MM.1S (cell line): ENCODE measurements around the gene CCDC169.

Source experiments
- EZH2 ChIP-seq: fragments of 300-600 bp; sonication (generic); optimal IDR thresholded peaks from 2 replicates; pipeline ENCODE3; 2017; ENCODE audit warnings: low read depth, mild to moderate bottlenecking, antibody characterized with exemption, low read length, mixed read lengths
- TF ChIP-seq, protein P1 (sequence below): fragments of 300-600 bp; sonication (generic); IDR thresholded peaks from 2 replicates; pipeline ENCODE4 v1.5.1; 2016; ENCODE audit warnings: antibody characterized with exemption, low read length, mixed read lengths

DNA sequence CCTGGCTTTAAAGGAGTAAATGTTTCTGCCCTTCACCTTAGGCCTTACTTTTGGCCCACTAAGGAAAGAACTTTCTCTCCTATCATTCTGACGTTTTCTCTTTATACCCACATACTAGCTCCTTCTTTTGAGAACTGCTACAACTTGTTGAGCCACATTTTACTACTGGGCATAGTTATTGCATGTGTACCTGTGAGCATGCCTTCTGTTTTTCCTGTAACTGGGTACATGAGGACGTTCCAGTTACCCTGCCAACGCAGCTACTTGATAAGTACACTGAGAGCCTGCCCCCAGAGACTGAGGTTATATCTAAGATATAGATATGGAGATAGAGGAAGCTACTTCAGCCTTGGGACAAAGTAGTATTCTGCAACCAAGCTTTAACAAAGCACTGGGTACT is 3.5 kb downstream of the CCDC169 start:
- TF ChIP-seq, protein P1, sequence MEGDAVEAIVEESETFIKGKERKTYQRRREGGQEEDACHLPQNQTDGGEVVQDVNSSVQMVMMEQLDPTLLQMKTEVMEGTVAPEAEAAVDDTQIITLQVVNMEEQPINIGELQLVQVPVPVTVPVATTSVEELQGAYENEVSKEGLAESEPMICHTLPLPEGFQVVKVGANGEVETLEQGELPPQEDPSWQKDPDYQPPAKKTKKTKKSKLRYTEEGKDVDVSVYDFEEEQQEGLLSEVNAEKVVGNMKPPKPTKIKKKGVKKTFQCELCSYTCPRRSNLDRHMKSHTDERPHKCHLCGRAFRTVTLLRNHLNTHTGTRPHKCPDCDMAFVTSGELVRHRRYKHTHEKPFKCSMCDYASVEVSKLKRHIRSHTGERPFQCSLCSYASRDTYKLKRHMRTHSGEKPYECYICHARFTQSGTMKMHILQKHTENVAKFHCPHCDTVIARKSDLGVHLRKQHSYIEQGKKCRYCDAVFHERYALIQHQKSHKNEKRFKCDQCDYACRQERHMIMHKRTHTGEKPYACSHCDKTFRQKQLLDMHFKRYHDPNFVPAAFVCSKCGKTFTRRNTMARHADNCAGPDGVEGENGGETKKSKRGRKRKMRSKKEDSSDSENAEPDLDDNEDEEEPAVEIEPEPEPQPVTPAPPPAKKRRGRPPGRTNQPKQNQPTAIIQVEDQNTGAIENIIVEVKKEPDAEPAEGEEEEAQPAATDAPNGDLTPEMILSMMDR: no peak
- TF ChIP-seq EZH2: no peak
